Progenitor cell of endocrine pancreas (in vitro differentiated cells): Measurements from ENCODE around the gene CNOT6L. TPM values are rescaled to one million over a fixed set of nuclear protein-coding genes. Genes with fewer than 3 reads are reported as not detected.

Experiments
- DNase-seq: peaks from one replicate; pipeline ENCODE4 v3.0.0; 2021; ENCODE audit warnings: low spot score; ENCODE audit not compliant: unreplicated experiment
- H3K27ac Mint-ChIP-seq: 2 replicates; pipeline ENCODE4 v1.8.0; 2021; ENCODE audit warnings: mild to moderate bottlenecking, moderate library complexity, mixed read lengths
- H3K27me3 Mint-ChIP-seq: 2 replicates; pipeline ENCODE4 v1.8.0; 2021; ENCODE audit warnings: mixed read lengths
- H3K36me3 Mint-ChIP-seq: 2 replicates; pipeline ENCODE4 v1.8.0; 2022; ENCODE audit warnings: mixed read lengths; ENCODE audit not compliant: insufficient read depth
- H3K4me1 Mint-ChIP-seq: 2 replicates; pipeline ENCODE4 v1.8.0; 2021; ENCODE audit warnings: low read depth, mixed read lengths
- H3K4me3 Mint-ChIP-seq: 2 replicates; pipeline ENCODE4 v1.8.0; 2021; ENCODE audit warnings: low read depth, mild to moderate bottlenecking, moderate library complexity, mixed read lengths
- H3K9me3 Mint-ChIP-seq: 2 replicates; pipeline ENCODE4 v1.8.0; 2021; ENCODE audit warnings: low read depth, mixed read lengths
- CTCF ChIP-seq: fragments of 200-600 bp; sonication (generic); IDR thresholded peaks from one replicate; pipeline ENCODE4 v1.5.0; 2021; ENCODE audit warnings: antibody characterized with exemption, mild to moderate bottlenecking; ENCODE audit not compliant: unreplicated experiment
- total RNA-seq: library from RNA; stranded (reverse); gene quantifications from 2 replicates; pipeline ENCODE4 v1.2.1, GENCODE V29; 2021

The CNOT6L gene
- total RNA-seq, 1 donor from 2014 or later: 39.7 TPM

- TF ChIP-seq CTCF: no peak
- H3K36me3 Mint-ChIP-seq: peaks cover 7% of the 10 kb centered on the region
- no peak for DNase-seq
- no peaks in the 10 kb centered on the region for H3K27me3 Mint-ChIP-seq
- H3K4me3 Mint-ChIP-seq: no peak overlapping the region
- H3K4me1 Mint-ChIP-seq: peaks cover 7% of the 10 kb centered on the region
- no peaks in the 10 kb centered on the region for H3K9me3 Mint-ChIP-seq
- H3K27ac Mint-ChIP-seq: no peak overlapping the region
Measured at GRCh38 chr4:77773101-77773500, 46.1 kb downstream of the CNOT6L start.

- Mint-ChIP-seq H3K4me3 (no peak overlapping the region), H3K27ac (no peak overlapping the region), H3K27me3 (no peaks in the 10 kb centered on the region), H3K9me3 (no peaks in the 10 kb centered on the region), H3K36me3 (peaks cover 7% of the 10 kb centered on the region), H3K4me1 (peaks cover 3% of the 10 kb centered on the region)
- TF ChIP-seq CTCF: no peak
- no peak for DNase-seq
Measured at GRCh38 chr4:77771566-77771965, 47.6 kb downstream of the CNOT6L start.

GRCh38 chr4:77765720-77766119 lies 53.4 kb downstream of the CNOT6L start:
- TF ChIP-seq CTCF: no peak
- Mint-ChIP-seq H3K4me1 (no peaks in the 10 kb centered on the region), H3K27ac (no peak overlapping the region), H3K9me3 (peaks cover 18% of the 10 kb centered on the region), H3K4me3 (no peak overlapping the region), H3K36me3 (peaks cover 19% of the 10 kb centered on the region), H3K27me3 (no peaks in the 10 kb centered on the region)
- no peak for DNase-seq

- Mint-ChIP-seq H3K4me1 (no peaks in the 10 kb centered on the region), H3K36me3 (peaks cover 37% of the 10 kb centered on the region), H3K27me3 (no peaks in the 10 kb centered on the region), H3K4me3 (no peak overlapping the region), H3K9me3 (peaks cover 35% of the 10 kb centered on the region), H3K27ac (no peak overlapping the region)
- no peak for DNase-seq
- TF ChIP-seq CTCF: no peak
Measured at GRCh38 chr4:77762531-77762930, 56.6 kb downstream of the CNOT6L start.

- H3K4me1 Mint-ChIP-seq: no peaks in the 10 kb centered on the region
- H3K4me3 Mint-ChIP-seq: no peak overlapping the region
- no peak for DNase-seq
- H3K9me3 Mint-ChIP-seq: peaks cover 35% of the 10 kb centered on the region
- no peaks in the 10 kb centered on the region for H3K27me3 Mint-ChIP-seq
- H3K36me3 Mint-ChIP-seq: peaks cover 39% of the 10 kb centered on the region
- TF ChIP-seq CTCF: no peak
- no peak overlapping the region for H3K27ac Mint-ChIP-seq
Measured at GRCh38 chr4:77761595-77761994, 57.6 kb downstream of the CNOT6L start.
